Measurements from ENCODE around the gene TBC1D24.
"Not testable (repeated sequence)": the region's sequence is repeated elsewhere in the genome, so short reads cannot be mapped to it uniquely, and the experiment has no call there.

TBC1D24 gene

DNA sequence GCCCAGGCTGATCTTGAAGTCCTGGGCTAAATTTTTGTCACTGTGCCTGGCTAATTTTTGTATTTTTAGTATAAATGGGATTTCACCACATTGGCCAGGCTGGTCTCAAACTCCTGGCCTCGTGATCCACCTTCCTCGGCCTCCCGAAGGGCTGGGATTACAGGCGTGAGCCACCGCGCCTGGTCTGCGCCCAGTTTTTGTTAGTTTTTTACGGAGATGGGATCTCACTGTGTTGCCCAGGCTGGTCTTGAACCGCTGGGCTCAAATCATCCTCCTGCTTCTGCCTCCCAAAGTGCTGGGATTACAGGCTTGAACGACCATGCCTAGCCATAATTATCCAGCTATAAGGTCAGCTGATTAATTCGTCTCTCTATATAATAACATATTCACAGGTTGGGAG lies 59.0 kb downstream of the TBC1D24 start:
- no peak for DNase-seq

DNA sequence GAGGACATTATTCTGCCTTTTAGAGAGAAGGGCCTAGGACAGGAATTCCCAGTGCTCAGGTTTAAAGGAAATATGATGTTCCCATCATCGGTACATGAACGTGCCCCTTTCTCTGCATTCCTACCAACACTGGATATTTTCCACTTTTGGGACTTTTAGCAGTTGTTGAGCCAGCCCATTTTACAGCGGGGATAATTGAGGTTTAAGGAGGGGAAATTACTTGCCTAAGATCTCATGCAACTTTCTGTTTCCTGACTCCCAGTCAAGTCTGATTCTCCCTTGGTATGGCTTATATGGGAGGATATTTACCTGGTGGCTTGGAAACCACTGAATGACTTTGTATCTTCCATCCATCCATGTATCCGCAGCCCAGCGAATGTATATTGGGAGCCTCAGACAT lies 59.4 kb downstream of the TBC1D24 start:
- DNase-seq: not testable (repeated sequence)

DNA sequence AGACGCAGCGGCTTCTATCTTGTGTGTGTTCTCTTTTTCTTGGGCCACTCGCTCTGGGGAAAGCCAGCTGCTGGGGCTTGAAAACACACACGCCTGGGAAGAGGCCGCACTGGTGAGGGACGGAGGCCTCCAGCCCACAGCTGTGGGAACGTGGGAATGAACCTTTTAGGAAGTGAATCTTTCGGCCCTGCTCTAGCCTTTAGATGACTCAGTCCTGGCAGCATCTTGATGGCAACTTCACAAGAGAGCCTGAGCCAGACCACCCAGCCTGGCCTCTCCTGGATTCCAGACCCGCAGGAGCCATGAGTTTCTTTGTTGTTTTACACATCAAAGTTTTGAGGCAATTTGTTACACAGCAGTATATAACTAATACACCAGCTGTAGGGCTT lies 60.7 kb downstream of the TBC1D24 start:
- DNase-seq: no peak

DNA sequence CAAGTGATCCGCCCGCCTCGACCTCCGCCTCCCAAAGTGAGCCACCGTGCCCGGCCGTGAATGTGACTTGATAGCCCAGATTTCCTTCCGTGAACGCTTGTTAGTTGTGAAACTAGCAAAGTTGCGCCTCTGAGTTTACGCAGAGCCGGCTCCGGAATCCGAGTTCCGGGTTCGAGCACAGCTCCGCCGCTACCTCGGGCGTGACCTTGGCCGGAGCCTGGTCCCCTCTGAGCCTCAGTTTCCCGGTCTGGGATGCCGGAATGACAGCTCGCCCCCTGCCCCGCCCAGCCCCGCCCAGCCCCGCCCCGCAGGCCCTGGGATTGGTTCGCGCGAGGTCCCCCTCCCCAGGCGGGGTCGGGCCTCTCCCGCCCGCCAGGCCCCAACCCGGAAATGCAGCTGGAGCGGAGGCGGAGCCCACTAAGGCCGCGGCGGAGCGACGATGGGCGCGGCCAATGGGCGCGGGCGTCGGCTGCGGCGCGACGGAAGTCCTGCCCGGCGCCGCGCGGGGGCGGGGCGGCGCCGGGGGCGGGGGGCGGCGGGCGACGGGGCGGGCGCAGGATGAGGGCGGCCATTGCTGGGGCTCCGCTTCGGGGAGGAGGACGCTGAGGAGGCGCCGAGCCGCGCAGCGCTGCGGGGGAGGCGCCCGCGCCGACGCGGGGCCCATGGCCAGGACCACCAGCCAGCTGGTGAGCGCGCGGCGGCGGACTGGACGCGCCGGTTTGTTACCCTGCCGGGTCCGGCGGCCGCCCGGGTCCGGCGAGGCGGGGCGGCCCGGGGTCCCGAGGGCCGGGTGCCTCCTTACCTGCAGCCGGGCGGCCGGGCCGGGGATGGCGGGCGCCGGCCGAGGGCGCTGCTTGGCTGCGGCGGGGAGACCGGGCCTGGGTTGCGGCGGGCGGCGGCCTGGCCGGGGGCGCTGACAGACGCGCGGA lies 62.8 kb downstream of the TBC1D24 start, which contains the start of gene PDPK1:
Gene PDPK1, plus strand, starts transcription at position 571 of the 929 bp plus-strand sequence. Its CDS starts 92 bp downstream, at position 663.
- DNase-seq: peak; percentile 95

DNA sequence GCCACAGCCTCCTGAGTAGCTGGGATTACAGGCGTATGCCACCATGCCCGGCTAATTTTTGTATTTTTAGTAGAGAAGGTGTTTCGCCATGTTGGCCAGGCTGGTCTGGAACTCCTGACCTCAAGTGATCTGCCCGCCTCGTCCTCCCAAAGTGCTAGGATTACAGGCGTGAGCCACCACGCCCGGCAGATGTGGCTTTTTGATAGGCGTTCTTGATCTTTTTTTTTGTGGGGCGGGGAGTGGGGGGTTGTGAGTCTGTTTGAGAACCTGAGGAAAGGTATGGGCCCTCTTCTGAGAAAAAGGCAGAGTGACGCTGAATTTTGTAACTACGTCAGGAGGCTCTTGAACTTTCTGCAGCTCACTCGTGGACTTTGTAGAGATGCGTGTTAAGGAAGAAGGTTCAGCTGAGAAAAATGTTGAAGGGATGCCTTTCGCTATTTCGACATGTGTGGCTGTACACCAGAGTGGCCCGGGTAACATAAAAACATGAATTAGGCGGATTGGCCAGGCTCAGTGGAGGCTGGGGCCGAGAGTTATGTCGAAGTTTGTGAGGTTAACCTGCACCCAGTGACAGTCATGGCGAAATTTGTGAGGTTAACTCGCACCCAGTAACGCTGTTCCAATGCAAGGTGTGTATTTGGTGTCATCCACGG lies 64.4 kb downstream of the TBC1D24 start:
- not testable (repeated sequence) for DNase-seq

DNA sequence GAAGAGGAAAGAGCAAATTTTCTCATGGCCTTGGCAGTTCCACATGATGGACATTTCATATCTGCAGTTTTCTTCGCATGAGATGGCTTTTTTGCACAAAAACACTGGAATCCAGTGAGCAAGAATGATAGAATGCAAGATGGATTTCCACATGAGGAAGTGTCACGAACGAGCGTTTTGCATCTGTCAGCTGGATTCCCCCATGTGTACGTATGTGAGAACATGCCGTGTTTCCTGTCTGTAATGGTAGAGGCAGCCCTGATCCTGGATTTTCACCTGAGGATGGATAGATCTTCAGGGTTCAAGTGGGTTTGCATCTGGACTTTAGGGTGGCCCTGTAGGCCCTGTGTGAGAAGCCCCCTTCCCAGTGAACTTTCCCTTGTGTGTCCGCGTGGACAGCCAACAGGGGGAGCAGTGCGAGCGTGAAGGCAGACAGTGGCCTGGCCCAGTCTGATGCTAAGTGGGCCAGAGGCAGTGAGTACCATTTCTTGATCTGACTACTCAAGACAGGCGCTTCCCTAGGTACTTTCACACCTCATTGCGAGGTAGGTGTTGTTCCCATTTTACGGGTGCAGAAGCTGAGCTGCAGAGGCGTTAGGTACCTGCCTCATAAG lies 65.0 kb downstream of the TBC1D24 start:
- not testable (repeated sequence) for DNase-seq

DNA sequence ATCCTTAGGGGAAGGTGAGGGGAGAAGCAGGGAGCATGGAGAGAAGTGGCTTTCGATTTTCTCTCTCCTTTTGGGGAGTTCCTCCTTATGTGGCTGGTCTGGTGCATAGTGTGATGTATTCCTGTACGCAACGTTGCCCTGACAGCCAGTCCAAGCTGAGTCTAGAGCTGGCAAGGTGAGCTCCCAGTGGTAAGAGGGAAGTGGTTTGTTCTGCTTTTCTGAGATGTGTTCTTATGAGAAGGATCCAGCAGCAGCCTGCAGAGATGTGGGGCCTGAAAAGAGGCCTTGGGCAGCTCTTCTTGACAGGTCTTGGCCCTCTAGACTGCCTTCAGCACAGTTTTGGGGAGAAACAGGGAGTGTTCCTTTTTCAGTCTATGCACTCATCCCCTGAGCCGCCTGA lies 66.0 kb downstream of the TBC1D24 start:
- DNase-seq: not testable (repeated sequence)

DNA sequence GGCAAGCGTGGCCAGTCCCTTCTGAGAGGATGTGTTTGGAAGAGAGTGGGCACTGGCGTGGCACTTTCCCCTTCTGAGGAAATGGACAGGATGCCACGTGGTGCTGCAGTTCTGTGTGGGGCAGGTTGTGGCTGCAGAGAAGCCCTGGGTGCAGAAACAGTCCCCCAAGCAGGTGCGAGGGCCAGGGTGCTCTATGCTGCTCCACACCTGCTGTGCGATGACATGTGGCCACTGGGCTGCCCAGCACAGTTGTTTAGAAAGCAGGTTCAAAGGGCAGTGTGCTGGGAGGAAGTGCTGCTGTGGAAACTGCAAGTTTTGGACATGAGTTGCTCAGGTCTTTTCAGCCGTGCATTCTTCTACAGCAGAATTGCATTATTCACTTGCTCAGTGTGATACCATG lies 66.5 kb downstream of the TBC1D24 start:
- peak; percentile 54 for DNase-seq

DNA sequence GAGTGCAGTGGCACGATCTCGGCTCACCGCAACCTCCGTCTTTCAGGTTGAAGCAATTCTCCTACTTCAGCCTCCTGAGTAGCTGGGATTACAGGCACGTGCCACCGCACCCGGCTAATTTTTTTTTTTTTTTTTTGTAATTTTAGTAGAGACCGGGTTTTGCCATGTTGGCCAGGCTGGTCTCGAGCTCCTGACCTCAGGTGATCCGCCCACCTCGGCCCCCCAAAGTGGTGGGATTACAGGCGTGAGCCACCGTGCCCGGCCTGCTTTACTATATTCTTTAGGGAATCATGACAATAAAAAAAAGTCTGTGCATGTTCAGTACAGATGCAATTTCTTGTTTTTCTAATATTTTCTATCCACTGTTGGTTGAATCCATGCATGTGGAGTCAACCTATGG lies 68.8 kb downstream of the TBC1D24 start:
- not testable (repeated sequence) for DNase-seq

DNA sequence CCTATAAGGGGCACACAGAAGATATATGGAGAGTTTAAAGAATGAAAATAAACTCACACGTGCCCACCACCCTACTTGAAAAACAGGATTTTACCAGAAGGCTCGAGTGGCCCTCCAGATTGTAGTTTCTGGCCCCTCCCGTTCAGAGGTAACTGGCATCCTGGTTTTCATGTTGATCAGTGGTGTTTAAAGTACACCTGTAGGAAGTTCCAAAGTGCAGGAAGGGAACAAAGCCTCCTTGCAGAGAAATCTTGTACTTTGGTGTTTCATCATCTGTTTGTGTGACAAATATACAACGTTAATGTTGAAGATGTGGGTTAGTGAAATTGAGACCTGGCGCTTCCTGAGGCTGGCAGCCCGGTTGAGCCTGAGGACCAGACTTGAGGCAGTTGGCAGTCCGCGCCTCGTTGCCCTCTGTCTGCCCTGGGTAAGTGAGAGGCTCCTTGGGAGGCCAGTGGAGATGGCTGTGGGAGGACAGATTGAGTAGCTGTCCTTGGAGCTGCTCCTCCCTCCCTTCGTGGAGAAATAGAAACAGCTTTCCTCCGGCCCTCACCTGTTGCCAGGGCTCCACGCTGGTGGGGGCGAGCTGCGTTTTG lies 75.5 kb downstream of the TBC1D24 start:
- DNase-seq: not testable (repeated sequence)

DNA sequence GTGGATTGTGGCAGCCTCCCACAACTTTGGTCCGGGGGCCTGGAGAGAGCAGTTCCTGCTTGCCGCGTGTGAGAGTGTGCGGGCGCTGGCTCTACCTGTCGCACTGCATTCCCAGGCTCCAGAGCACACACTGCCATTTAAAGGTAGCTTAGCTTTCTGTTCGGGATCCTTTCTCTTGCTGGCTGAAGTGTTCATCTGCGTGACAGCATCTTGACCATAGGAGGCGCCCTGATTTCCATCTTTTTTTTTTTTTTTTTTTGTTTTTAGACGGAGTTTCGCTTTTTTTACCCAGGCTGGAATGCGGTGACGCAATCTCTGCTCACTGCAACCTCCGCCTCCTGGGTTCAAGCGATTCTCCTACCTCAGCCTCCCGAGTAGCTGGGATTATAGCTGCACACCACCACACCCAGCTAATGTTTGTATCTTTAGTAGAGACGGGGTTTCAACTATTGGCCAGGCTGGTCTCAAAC lies 76.5 kb downstream of the TBC1D24 start:
- not testable (repeated sequence) for DNase-seq

DNA sequence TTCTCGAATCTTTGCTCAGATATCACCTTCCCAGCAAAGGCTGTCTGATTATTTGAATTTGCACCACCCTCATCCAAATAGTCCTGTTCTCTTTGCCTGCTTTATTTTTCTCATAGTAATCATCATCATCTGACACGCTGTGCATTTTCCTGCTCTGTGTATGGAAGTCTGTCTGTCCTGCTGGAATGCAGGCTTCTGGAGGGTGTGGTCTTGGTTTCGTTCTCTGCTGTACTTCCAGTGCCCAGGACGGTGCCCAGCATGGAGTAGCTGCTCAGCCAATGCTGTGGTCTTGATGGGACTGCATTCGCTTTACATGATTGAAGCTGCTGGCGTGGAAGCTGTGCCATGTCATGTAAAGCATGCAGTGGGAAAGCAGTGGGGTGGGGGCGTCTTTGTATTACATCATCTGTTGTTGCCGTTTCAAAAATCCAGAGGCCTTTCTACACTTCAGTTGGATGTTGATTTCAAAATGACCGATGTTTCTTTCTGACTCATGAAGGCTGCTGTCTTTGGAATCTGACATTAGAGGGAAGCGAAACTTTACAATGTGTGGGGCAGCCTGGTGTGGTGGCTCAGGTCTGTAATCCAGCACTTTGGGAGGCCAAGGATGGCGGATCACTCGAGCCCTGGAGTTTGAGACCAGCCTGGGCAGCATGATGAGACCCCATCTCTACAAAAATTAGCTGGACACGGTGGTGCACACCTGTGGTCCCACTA lies 79.9 kb downstream of the TBC1D24 start:
- DNase-seq: not testable (repeated sequence)

All from DMS53 (cell line).